ENCODE results near the gene PJVK.

DNA sequence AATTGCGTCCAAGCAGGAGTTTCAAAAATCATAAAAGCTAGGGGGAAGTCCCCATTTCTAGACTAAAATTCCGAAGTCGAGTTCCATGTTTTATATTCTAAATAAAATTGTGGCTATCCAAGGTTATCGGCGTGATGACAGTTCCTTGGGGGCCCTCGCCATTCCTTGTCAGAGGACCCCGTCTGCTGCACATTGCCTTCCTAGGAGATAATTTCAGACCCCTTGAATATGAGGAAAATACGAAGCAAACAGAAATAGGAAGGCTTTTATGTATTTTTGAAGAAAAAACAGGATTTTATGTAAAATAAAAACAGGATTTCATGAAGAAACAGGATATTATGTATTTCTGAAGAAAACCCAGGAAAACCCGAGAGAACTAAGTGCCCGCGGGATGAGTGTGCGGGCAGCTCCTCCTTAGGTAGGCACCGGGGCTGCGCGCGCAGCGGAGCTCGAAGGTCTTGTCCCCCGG, 28.6 kb downstream of the PJVK start:
- TF ChIP-seq NR2C2 (CRISPR knock-in tag; IDR thresholded peaks at IDR 0.05) (no peak), NR2C2 (tag; IDR thresholded peaks at IDR 0.05) (no peak), MXI1 (IDR thresholded peaks at IDR 0.05; ENCODE audit: low read depth, low read length) (no peak), BRD4 (IDR thresholded peaks at IDR 0.05) (no peak), NR2C1 (IDR thresholded peaks at IDR 0.05) (no peak), NR2C1 (tag; IDR thresholded peaks at IDR 0.05) (no peak), JUND (IDR thresholded peaks at IDR 0.05; ENCODE audit: borderline replicate concordance, low read depth, low read length) (no peak), JUND (tag; IDR thresholded peaks at IDR 0.05; ENCODE audit: borderline replicate concordance, low read depth, low read length) (no peak)
- TF ChIP-seq, protein P1, sequence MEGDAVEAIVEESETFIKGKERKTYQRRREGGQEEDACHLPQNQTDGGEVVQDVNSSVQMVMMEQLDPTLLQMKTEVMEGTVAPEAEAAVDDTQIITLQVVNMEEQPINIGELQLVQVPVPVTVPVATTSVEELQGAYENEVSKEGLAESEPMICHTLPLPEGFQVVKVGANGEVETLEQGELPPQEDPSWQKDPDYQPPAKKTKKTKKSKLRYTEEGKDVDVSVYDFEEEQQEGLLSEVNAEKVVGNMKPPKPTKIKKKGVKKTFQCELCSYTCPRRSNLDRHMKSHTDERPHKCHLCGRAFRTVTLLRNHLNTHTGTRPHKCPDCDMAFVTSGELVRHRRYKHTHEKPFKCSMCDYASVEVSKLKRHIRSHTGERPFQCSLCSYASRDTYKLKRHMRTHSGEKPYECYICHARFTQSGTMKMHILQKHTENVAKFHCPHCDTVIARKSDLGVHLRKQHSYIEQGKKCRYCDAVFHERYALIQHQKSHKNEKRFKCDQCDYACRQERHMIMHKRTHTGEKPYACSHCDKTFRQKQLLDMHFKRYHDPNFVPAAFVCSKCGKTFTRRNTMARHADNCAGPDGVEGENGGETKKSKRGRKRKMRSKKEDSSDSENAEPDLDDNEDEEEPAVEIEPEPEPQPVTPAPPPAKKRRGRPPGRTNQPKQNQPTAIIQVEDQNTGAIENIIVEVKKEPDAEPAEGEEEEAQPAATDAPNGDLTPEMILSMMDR (IDR thresholded peaks at IDR 0.05 in 2 of 3, conservative IDR thresholded peaks at IDR 0.05 in 1 of 3; ENCODE audit: insufficient read depth in 2 of 3, low read depth in 1 of 3, low read length in 3 of 3), result no peak
- TF ChIP-seq, protein P2, sequence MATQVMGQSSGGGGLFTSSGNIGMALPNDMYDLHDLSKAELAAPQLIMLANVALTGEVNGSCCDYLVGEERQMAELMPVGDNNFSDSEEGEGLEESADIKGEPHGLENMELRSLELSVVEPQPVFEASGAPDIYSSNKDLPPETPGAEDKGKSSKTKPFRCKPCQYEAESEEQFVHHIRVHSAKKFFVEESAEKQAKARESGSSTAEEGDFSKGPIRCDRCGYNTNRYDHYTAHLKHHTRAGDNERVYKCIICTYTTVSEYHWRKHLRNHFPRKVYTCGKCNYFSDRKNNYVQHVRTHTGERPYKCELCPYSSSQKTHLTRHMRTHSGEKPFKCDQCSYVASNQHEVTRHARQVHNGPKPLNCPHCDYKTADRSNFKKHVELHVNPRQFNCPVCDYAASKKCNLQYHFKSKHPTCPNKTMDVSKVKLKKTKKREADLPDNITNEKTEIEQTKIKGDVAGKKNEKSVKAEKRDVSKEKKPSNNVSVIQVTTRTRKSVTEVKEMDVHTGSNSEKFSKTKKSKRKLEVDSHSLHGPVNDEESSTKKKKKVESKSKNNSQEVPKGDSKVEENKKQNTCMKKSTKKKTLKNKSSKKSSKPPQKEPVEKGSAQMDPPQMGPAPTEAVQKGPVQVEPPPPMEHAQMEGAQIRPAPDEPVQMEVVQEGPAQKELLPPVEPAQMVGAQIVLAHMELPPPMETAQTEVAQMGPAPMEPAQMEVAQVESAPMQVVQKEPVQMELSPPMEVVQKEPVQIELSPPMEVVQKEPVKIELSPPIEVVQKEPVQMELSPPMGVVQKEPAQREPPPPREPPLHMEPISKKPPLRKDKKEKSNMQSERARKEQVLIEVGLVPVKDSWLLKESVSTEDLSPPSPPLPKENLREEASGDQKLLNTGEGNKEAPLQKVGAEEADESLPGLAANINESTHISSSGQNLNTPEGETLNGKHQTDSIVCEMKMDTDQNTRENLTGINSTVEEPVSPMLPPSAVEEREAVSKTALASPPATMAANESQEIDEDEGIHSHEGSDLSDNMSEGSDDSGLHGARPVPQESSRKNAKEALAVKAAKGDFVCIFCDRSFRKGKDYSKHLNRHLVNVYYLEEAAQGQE (IDR thresholded peaks at IDR 0.05; ENCODE audit: borderline replicate concordance), result no peak
- TF ChIP-seq, protein P2 (CRISPR knock-in tag; IDR thresholded peaks at IDR 0.05; ENCODE audit: low read depth), result no peak
- TF ChIP-seq, protein P3, sequence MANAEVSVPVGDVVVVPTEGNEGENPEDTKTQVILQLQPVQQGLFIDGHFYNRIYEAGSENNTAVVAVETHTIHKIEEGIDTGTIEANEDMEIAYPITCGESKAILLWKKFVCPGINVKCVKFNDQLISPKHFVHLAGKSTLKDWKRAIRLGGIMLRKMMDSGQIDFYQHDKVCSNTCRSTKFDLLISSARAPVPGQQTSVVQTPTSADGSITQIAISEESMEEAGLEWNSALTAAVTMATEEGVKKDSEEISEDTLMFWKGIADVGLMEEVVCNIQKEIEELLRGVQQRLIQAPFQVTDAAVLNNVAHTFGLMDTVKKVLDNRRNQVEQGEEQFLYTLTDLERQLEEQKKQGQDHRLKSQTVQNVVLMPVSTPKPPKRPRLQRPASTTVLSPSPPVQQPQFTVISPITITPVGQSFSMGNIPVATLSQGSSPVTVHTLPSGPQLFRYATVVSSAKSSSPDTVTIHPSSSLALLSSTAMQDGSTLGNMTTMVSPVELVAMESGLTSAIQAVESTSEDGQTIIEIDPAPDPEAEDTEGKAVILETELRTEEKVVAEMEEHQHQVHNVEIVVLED (CRISPR knock-in tag; IDR thresholded peaks at IDR 0.05), result no peak

Measured in K562 (cell line).